ENCODE results near the gene PPP2R5A.

Gene PPP2R5A

GRCh38 chr1:212292250-212293105 lies 7.3 kb downstream of the PPP2R5A start:
- Histone ChIP-seq H3K9ac (ENCODE audit: low read depth, low read length, poor library complexity, severe bottlenecking) (peak overlapping the region; percentile 27), H3K9me3 (ENCODE audit: insufficient read depth, low read depth, low read length) (no peaks in the 10 kb centered on the region), H3F3A (ENCODE audit: low read depth) (no peaks in the 10 kb centered on the region), H3K4me2 (ENCODE audit: low read depth, low read length, poor library complexity, severe bottlenecking) (peak overlapping the region; percentile 84), H3K27me3 (ENCODE audit: insufficient read depth, low read length, poor library complexity, severe bottlenecking) (no peaks in the 10 kb centered on the region), H2AFZ (ENCODE audit: low read length) (no peak overlapping the region), H3K4me1 (ENCODE audit: insufficient read depth, low read length, poor library complexity, severe bottlenecking) (peaks cover 49% of the 10 kb centered on the region), H3K79me2 (ENCODE audit: insufficient read depth, low read length) (peaks cover 99% of the 10 kb centered on the region), H3K9me2 (replicated peaks; ENCODE audit: low read depth, low read length) (no peaks in the 10 kb centered on the region), H3K4me3 (ENCODE audit: low read length, poor library complexity, severe bottlenecking) (peak overlapping the region; percentile 94), H4K20me1 (ENCODE audit: insufficient read depth, low read length, poor library complexity, severe bottlenecking) (peaks cover 96% of the 10 kb centered on the region), H3K36me3 (ENCODE audit: insufficient read depth, low read length) (no peaks in the 10 kb centered on the region)
- TF ChIP-seq CTCF (conservative IDR thresholded peaks at IDR 0.05; ENCODE audit: low read length) (no peak), EZH2phosphoT487 (IDR thresholded peaks at IDR 0.05; ENCODE audit: borderline replicate concordance) (no peak)

DNA sequence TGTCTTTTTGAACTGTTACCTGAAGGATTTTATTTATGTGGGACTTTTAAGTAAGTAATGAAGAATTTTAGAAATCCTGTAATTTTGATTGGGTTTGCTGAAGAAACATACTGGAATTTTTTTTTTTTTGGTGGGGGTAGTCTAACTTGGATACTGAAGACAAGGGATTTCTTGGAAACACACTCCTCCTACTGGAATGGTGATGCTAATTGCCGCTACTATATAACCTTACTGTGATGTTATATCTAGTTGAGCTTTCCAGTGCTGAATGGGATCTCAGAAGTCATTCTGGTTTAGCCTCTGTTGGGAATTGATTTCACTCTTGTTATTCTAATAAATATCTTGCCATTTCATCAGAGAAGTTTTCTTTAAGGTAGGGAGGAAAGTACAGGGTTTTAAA lies 8.4 kb downstream of the PPP2R5A start:
- no peak for TF ChIP-seq EZH2phosphoT487 (IDR thresholded peaks at IDR 0.05; ENCODE audit: borderline replicate concordance)
- TF ChIP-seq CTCF (conservative IDR thresholded peaks at IDR 0.05; ENCODE audit: low read length) = peak; percentile 30
- Histone ChIP-seq H3K4me1 (ENCODE audit: insufficient read depth, low read length, poor library complexity, severe bottlenecking) (peaks cover 48% of the 10 kb centered on the region), H3F3A (ENCODE audit: low read depth) (no peaks in the 10 kb centered on the region), H2AFZ (ENCODE audit: low read length) (no peak overlapping the region), H3K9ac (ENCODE audit: low read depth, low read length, poor library complexity, severe bottlenecking) (peak overlapping the region; percentile 27), H3K27me3 (ENCODE audit: insufficient read depth, low read length, poor library complexity, severe bottlenecking) (no peaks in the 10 kb centered on the region), H3K4me3 (ENCODE audit: low read length, poor library complexity, severe bottlenecking) (peak overlapping the region; percentile 94), H3K9me2 (replicated peaks; ENCODE audit: low read depth, low read length) (no peaks in the 10 kb centered on the region), H3K36me3 (ENCODE audit: insufficient read depth, low read length) (no peaks in the 10 kb centered on the region), H3K4me2 (ENCODE audit: low read depth, low read length, poor library complexity, severe bottlenecking) (peak overlapping the region; percentile 84), H3K9me3 (ENCODE audit: insufficient read depth, low read depth, low read length) (no peaks in the 10 kb centered on the region), H4K20me1 (ENCODE audit: insufficient read depth, low read length, poor library complexity, severe bottlenecking) (peaks cover 87% of the 10 kb centered on the region), H3K79me2 (ENCODE audit: insufficient read depth, low read length) (peaks cover 90% of the 10 kb centered on the region)

GRCh38 chr1:212294983-212295382 lies 9.8 kb downstream of the PPP2R5A start:
- no peaks in the 10 kb centered on the region for H3K36me3 ChIP-seq (ENCODE audit: insufficient read depth, low read length)
- no peaks in the 10 kb centered on the region for H3F3A ChIP-seq (ENCODE audit: low read depth)
- peaks cover 86% of the 10 kb centered on the region for H3K79me2 ChIP-seq (ENCODE audit: insufficient read depth, low read length)
- no peaks in the 10 kb centered on the region for H3K27me3 ChIP-seq (ENCODE audit: insufficient read depth, low read length, poor library complexity, severe bottlenecking)
- no peaks in the 10 kb centered on the region for H3K9me3 ChIP-seq (ENCODE audit: insufficient read depth, low read depth, low read length)
- no peak for TF ChIP-seq CTCF (conservative IDR thresholded peaks at IDR 0.05; ENCODE audit: low read length)
- TF ChIP-seq EZH2phosphoT487 (IDR thresholded peaks at IDR 0.05; ENCODE audit: borderline replicate concordance) = no peak
- peak overlapping the region; percentile 17 for H3K4me2 ChIP-seq (ENCODE audit: low read depth, low read length, poor library complexity, severe bottlenecking)
- no peak overlapping the region for H2AFZ ChIP-seq (ENCODE audit: low read length)
- no peak overlapping the region for H3K9ac ChIP-seq (ENCODE audit: low read depth, low read length, poor library complexity, severe bottlenecking)
- H3K9me2 ChIP-seq (replicated peaks; ENCODE audit: low read depth, low read length) = no peaks in the 10 kb centered on the region
- no peak overlapping the region for H3K4me3 ChIP-seq (ENCODE audit: low read length, poor library complexity, severe bottlenecking)
- H4K20me1 ChIP-seq (ENCODE audit: insufficient read depth, low read length, poor library complexity, severe bottlenecking) = peaks cover 75% of the 10 kb centered on the region
- peaks cover 44% of the 10 kb centered on the region for H3K4me1 ChIP-seq (ENCODE audit: insufficient read depth, low read length, poor library complexity, severe bottlenecking)
